SK-N-MC (cell line): ENCODE results near the gene MAML2.

Source experiments
- DNase-seq: peaks from one replicate; pipeline ENCODE4 v3.0.0-alpha.2; 2011; ENCODE audit warnings: low read depth, low spot score
- H3K27ac ChIP-seq: fragments of 200-600 bp; sonication (generic); 2 replicates; pipeline ENCODE4 v1.5.1; 2016; ENCODE audit warnings: mixed run types
- H3K36me3 ChIP-seq: fragments of 200-600 bp; sonication (generic); 2 replicates; pipeline ENCODE4 v1.6.1; 2017; ENCODE audit warnings: antibody characterized with exemption, low read length, mixed read lengths; ENCODE audit not compliant: insufficient read depth
- H3K4me3 ChIP-seq: fragments of 200-600 bp; sonication (generic); 2 replicates; pipeline ENCODE4 v1.5.1; 2016
- H3K9ac ChIP-seq: fragments of 200-600 bp; sonication (generic); 2 replicates; pipeline ENCODE4 v1.8.0; 2017; ENCODE audit warnings: mixed run types, mixed read lengths; ENCODE audit not compliant: insufficient read length
- H3K9me3 ChIP-seq: fragments of 200-600 bp; sonication (generic); 2 replicates; pipeline ENCODE4 v1.6.1; 2017; ENCODE audit warnings: low read depth, mild to moderate bottlenecking, antibody characterized with exemption, low read length, moderate library complexity, mixed read lengths
- EZH2 ChIP-seq: fragments of 200-600 bp; sonication (generic); IDR thresholded peaks from one replicate; pipeline ENCODE4 v1.6.1; 2017; ENCODE audit warnings: antibody characterized with exemption
- FOXP2 ChIP-seq: optimal IDR thresholded peaks from 2 replicates; pipeline ENCODE3; 2011; ENCODE audit warnings: mild to moderate bottlenecking, moderate library complexity; ENCODE audit not compliant: insufficient read depth; ENCODE audit errors: extremely low read length, control extremely low read depth
- POLR2AphosphoS5 ChIP-seq: IDR thresholded peaks from 2 replicates; pipeline ENCODE4 v1.6.1; 2012; ENCODE audit warnings: mild to moderate bottlenecking, low read depth, low read length, borderline replicate concordance

The MAML2 gene

GRCh38 chr11:96112192-96113128, 230.5 kb downstream of the MAML2 start:
- H3K4me3 ChIP-seq, result peak overlapping the region; percentile 52; the same call in 1 of the 2 replicates
- H3K9ac ChIP-seq, result peak overlapping the region; percentile 11
- no peak for DNase-seq
- TF ChIP-seq POLR2AphosphoS5, result no peak
- TF ChIP-seq EZH2, result no peak
- TF ChIP-seq FOXP2, result no peak
- H3K36me3 ChIP-seq, result no peaks in the 10 kb centered on the region
- no peaks in the 10 kb centered on the region for H3K9me3 ChIP-seq
- H3K27ac ChIP-seq, result peak overlapping the region; percentile 84

GRCh38 chr11:96111308-96111707, 231.7 kb downstream of the MAML2 start:
- no peak for DNase-seq
- TF ChIP-seq FOXP2, result no peak
- TF ChIP-seq EZH2, result no peak
- TF ChIP-seq POLR2AphosphoS5, result no peak
- Histone ChIP-seq H3K27ac (no peak overlapping the region), H3K4me3 (no peak overlapping the region), H3K9ac (no peak overlapping the region), H3K9me3 (no peaks in the 10 kb centered on the region), H3K36me3 (no peaks in the 10 kb centered on the region)

- H3K9me3 ChIP-seq, result no peaks in the 10 kb centered on the region
- H3K4me3 ChIP-seq, result no peak overlapping the region
- H3K9ac ChIP-seq, result no peak overlapping the region
- H3K27ac ChIP-seq, result no peak overlapping the region
- no peak for TF ChIP-seq EZH2
- TF ChIP-seq POLR2AphosphoS5, result no peak
- no peak for TF ChIP-seq FOXP2
- H3K36me3 ChIP-seq, result no peaks in the 10 kb centered on the region
- no peak for DNase-seq
Observed at GRCh38 chr11:96110302-96110701, 232.7 kb downstream of the MAML2 start.

GRCh38 chr11:96109331-96110030, 233.5 kb downstream of the MAML2 start:
- Histone ChIP-seq H3K4me3 (no peak overlapping the region), H3K27ac (no peak overlapping the region), H3K36me3 (no peaks in the 10 kb centered on the region), H3K9me3 (no peaks in the 10 kb centered on the region), H3K9ac (no peak overlapping the region)
- no peak for DNase-seq
- no peak for TF ChIP-seq EZH2
- no peak for TF ChIP-seq FOXP2
- TF ChIP-seq POLR2AphosphoS5, result no peak

- H3K9ac ChIP-seq, result no peak overlapping the region
Observed at GRCh38 chr11:96107143-96107824, 235.7 kb downstream of the MAML2 start.

GRCh38 chr11:96106645-96107044, 236.3 kb downstream of the MAML2 start:
- TF ChIP-seq EZH2 (no peak), FOXP2 (no peak), POLR2AphosphoS5 (no peak)
- DNase-seq, result no peak
- H3K27ac ChIP-seq, result no peak overlapping the region
- no peaks in the 10 kb centered on the region for H3K36me3 ChIP-seq
- H3K4me3 ChIP-seq, result no peak overlapping the region
- no peaks in the 10 kb centered on the region for H3K9me3 ChIP-seq
- no peak overlapping the region for H3K9ac ChIP-seq

More at GRCh38 chr11:96107143-96107824, 235.7 kb downstream of the MAML2 start:
- no peaks in the 10 kb centered on the region for H3K36me3 ChIP-seq
- H3K4me3 ChIP-seq, result no peak overlapping the region
- TF ChIP-seq EZH2 (no peak), POLR2AphosphoS5 (no peak), FOXP2 (no peak)
- H3K27ac ChIP-seq, result no peak overlapping the region
- no peaks in the 10 kb centered on the region for H3K9me3 ChIP-seq
- DNase-seq, result no peak

- Histone ChIP-seq H3K9me3 (no peaks in the 10 kb centered on the region), H3K27ac (no peak overlapping the region), H3K4me3 (no peak overlapping the region), H3K9ac (no peak overlapping the region), H3K36me3 (no peaks in the 10 kb centered on the region)
- DNase-seq, result no peak
- TF ChIP-seq FOXP2 (no peak), POLR2AphosphoS5 (no peak), EZH2 (no peak)
Observed at GRCh38 chr11:96105944-96106343, 237.1 kb downstream of the MAML2 start.

- Histone ChIP-seq H3K9ac (no peak overlapping the region), H3K36me3 (no peaks in the 10 kb centered on the region), H3K9me3 (no peaks in the 10 kb centered on the region), H3K4me3 (no peak overlapping the region), H3K27ac (no peak overlapping the region)
- TF ChIP-seq EZH2, result no peak
- no peak for DNase-seq
Observed at GRCh38 chr11:96105197-96105895, 237.6 kb downstream of the MAML2 start.
